Superior temporal gyrus (tissue), 1 donor: Measurements from ENCODE around the gene GIMAP2.
"Not testable (repeated sequence)": the region's sequence is repeated elsewhere in the genome, so short reads cannot be mapped to it uniquely, and the experiment has no call there.

Source experiments
- DNase-seq: peaks from one replicate; pipeline ENCODE4 v3.0.0-alpha.2; 2016; ENCODE audit errors: extremely low spot score

GIMAP2 gene

GRCh38 chr7:150676854-150677253 lies 8.7 kb upstream of the GIMAP2 start:
- DNase-seq = not testable (repeated sequence)

- not testable (repeated sequence) for DNase-seq
Measured at GRCh38 chr7:150678601-150679000, 6.9 kb upstream of the GIMAP2 start.

GRCh38 chr7:150680364-150680763 lies 5.1 kb upstream of the GIMAP2 start:
- not testable (repeated sequence) for DNase-seq

DNA sequence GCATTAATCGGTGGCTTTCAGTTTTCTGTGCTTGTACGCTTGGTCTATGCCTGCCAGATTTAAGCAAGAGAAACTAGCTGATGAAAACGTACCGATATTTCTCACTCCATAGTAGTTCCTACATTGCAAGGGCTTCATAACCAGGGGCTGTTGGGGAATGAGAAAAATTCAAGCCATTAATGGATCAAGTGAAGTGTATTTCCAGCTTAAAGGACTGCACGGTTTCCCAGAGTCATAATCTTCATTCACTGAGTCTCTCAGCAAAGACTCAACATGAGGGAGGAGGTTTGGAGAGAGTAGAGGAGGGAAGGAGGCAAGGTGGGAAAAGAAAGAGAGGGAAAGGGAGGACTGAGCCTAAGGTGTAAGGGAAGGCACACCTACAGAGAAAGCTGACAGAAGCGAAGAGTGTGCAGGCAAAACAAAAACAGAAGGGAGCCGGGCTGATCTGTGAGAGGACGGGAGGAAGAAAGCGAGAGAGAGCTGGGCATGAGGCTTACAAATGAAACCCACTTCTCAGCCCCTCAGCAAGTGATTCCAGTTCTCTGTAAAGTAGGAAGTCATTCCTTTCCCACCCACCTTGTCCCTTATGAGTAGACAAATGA lies 625 bp downstream of the GIMAP2 start:
- no peak for DNase-seq

DNA sequence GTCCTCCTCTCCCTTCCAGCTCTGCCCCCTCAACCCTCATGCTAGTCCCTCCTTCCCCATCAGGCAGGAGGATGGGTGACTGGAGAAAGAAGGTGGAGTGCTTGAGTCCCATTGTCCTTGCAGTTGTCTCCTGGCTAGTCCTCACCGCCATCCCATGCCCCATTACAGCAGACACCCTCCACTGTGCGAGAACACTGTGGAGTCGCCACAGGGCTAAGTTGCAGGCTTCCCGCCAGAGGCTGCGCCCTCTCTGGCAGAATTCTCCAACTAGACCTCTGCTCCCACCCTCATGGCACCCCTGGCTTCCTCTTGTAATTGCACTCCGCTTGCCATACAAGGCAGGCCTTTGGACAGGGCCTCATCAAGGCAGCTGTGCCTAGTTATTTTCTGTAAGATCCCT lies 3.1 kb downstream of the GIMAP2 start:
- no peak for DNase-seq

GRCh38 chr7:150695654-150696053 lies 10.1 kb downstream of the GIMAP2 start:
- no peak for DNase-seq

DNA sequence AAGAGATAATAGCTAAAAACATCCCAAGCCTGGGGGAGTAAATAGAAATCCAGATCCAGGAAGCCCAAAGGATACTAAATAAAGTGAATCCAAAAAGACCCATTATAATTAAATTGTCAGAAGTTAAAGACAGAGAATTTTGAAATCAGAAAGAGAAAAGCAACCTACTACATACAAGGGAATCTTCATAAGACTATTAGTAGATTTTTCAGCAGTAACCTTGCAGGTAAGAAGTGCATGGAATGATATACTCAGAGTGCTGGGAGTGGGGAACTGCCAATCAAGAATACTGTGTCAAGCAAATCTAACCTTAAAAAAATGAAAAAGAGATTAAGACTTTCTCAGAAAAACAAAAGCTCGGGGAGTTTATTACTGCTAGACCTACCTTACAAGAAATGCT lies 17.7 kb downstream of the GIMAP2 start:
- no peak for DNase-seq

GRCh38 chr7:150715293-150715692 lies 29.8 kb downstream of the GIMAP2 start:
- DNase-seq = no peak

GRCh38 chr7:150715738-150716137 lies 30.2 kb downstream of the GIMAP2 start:
- DNase-seq = no peak

- DNase-seq = no peak
Measured at GRCh38 chr7:150716368-150716767, 30.9 kb downstream of the GIMAP2 start, which contains the start of gene GIMAP1. GIMAP1 (plus strand) TSS chr7:150716613; CDS start chr7:150719048, 2,435 bp downstream.

GRCh38 chr7:150716939-150717338 lies 31.4 kb downstream of the GIMAP2 start:
- no peak for DNase-seq

- DNase-seq = no peak
Measured at GRCh38 chr7:150717814-150718420, 32.4 kb downstream of the GIMAP2 start.

DNA sequence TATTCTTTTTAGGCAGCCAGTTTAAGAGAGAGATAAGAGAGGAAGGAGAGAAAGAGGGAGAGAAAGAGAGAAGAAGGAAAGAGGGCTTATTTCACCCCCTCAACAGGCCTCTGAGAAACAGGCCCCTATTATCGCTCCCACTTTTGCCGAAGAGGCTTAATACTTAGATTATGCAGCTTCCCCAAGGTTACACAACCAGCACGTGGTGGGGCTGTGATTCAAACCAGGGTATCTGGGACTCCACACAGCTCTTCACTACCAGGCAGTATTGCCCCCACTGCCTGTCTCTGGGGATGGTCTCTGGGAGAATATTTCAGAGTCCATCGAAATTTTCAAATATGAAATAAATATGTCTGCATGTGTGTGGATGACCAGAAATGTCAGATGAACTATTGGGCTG lies 33.9 kb downstream of the GIMAP2 start:
- no peak for DNase-seq

GRCh38 chr7:150719960-150720891 lies 34.7 kb downstream of the GIMAP2 start:
- no peak for DNase-seq

DNA sequence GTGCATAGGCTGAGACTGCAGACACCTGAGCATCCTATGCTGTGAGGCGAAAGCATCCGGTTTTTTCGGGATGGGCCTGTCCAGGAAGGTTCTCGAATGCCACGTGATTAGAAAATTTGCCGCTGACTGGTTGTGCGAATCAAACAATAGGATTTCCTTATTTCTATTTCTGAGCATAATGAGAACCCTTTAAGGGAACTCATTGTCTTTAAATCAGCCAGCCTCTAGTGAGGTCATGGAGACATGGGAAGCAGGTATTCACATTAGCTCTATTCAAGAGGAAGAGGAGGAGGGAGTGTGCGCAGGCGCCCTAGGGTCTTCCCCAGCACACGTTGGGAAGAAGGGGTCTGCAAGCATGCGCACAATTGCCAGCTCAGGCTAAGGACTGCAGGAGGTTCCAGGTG lies 36.5 kb downstream of the GIMAP2 start:
- no peak for DNase-seq

DNA sequence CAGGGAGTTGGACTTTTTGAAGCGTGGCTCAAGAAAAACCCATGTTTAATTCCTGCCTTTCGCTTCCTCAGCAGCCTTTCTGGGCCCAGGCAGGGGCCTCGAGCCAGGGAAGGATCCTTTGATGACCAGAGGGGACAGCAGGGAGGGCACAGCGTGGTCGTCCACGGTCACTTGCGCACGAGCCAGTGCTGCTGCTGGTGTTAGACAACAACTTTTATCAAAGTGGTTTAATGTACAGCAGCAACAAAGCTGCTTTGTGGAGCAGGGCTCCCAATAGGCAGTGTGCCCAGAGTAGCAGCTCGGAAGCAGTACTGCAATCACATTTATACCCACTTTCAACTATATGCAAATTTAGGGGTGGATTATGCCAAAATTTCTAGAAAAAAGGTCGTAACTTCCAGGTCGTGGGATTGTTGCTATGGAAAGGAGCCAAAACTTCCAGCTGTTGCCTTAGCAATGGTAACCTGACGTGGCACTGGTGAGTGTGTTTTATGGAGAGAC lies 37.0 kb downstream of the GIMAP2 start:
- peak; percentile 28 for DNase-seq

DNA sequence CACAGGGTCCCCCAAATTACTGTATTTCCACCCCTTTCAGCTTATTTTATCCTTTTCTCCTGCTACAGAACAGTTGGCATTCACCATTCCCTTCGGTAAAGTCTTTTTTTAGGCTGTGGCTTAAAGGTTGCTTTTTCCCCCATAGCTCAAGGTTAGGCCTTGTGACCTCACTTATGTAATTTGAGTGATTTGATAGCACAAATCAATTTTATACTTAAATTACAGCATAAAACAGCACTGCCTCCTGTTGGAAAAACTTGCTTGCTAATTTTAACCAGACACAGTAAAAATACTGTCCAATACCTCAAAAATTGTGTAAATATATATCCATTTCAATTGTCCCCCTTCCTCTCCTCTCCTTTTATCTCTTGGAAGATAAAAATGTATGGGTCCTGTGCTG lies 38.0 kb downstream of the GIMAP2 start:
- no peak for DNase-seq

- DNase-seq = no peak
Measured at GRCh38 chr7:150727381-150727780, 41.9 kb downstream of the GIMAP2 start.

- no peak for DNase-seq
Measured at GRCh38 chr7:150728011-150728410, 42.5 kb downstream of the GIMAP2 start.

DNA sequence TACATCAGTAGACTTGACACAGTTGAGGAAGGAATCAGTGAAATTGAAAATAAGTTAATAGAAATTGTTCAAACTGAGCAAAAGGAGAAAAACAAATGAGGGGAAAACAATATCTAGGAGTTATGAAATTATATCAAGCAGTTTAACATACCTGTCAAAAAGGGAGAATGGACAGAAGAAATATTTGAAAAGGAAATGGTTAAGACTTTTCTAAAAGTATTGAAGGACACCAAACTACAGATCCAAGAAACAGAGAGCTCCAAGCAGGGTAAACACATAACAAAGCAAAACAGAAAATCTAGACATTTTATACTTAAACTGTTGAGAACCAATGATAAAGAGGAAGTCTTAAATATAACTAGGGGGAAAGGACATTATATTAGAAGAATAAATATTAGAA lies 43.1 kb downstream of the GIMAP2 start:
- DNase-seq = no peak

DNA sequence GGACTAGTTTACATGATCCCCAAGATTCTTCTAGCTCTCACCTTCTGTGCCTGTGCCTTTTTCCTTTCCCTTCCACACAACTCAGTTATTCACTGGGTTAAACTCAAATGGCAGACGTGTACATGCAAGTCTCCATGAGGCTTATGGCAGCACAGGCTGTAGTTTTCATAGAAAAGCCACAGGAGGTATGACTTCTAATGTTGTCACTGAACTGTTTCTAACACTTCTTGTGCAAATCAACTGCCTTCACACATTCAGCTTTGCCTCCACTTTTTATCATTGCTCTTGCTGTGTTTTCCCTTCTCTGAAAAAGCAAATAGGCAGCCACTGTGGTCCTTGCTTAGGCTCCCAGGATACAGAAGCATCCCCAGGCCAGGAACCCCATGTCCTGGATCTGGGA lies 46.4 kb downstream of the GIMAP2 start:
- no peak for DNase-seq

DNA sequence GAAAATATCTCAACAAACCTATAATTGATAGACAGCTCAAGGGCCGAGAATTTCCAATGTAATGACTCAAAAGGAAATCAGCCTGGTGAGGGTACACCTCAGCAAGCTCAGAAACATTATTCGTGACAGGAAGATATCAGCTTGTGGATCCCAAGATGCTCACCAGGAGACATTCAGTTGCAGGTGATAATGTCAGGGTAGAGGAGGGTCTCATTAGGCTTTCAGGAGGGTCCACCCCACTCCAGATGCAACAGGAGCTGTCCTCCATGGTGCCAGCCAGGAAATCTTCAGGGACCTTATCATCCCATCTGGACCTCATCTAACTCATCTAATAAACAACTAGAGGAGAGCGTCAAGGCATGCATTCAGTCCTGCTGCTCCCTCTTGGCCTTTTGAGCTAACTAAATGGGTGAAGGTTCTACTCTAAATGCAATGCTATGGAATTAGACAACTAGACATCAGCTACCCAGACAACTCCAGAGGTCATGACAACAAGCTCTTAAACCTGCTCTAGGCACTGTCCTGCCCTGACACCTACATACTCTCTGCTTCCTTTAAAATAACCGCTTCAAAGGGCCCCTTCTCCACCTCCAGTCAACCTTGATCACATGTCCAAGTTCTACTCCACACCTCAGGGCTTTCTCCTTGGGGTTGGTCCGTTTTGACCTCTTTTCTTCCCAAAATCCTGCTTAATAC lies 47.4 kb downstream of the GIMAP2 start:
- DNase-seq = no peak
